Naive B cell (primary cell): ENCODE measurements around the gene IL1RAPL2. TPM values are rescaled to one million over a fixed set of nuclear protein-coding genes. Genes with fewer than 3 reads are reported as not detected.

Experiments
- ATAC-seq, 2 donors: fragments of 150-1000 bp; cut with Tn5 transposase; 2 replicates each; pipeline ENCODE4 v1.10.0; 2021; ENCODE audit warnings: low read depth in 2 of 2, mild to moderate bottlenecking in 2 of 2, moderate library complexity in 2 of 2
- DNase-seq: peaks from one replicate; pipeline ENCODE4 v3.0.0; 2022
- H3K27ac Mint-ChIP-seq, 6 donors: one replicate each; pipeline ENCODE4 v1.8.0; 2020 to 2022; ENCODE audit warnings: mild to moderate bottlenecking in 6 of 6, mixed read lengths in 6 of 6, moderate library complexity in 5 of 6, inconsistent platforms in 2 of 6
- H3K27me3 Mint-ChIP-seq, 3 donors: one replicate each; pipeline ENCODE4 v1.8.0; 2021 to 2022; ENCODE audit warnings: mixed read lengths in 3 of 3, mild to moderate bottlenecking in 1 of 3
- H3K36me3 Mint-ChIP-seq, 2 donors: one replicate each; pipeline ENCODE4 v1.8.0; 2020 to 2022; ENCODE audit warnings: mixed read lengths in 2 of 2, inconsistent platforms in 1 of 2, mild to moderate bottlenecking in 1 of 2
- H3K4me1 Mint-ChIP-seq, 3 donors: one replicate each; pipeline ENCODE4 v1.8.0; 2020 to 2022; ENCODE audit warnings: mixed read lengths in 3 of 3, inconsistent platforms in 1 of 3, mild to moderate bottlenecking in 1 of 3, moderate library complexity in 1 of 3
- H3K4me3 Mint-ChIP-seq, 8 donors: one replicate each; pipeline ENCODE4 v1.8.0; 2020 to 2022; ENCODE audit warnings: mild to moderate bottlenecking in 8 of 8, mixed read lengths in 8 of 8, moderate library complexity in 8 of 8, inconsistent platforms in 2 of 8
- H3K9me3 Mint-ChIP-seq, 7 donors: one replicate each; pipeline ENCODE4 v1.8.0; 2020 to 2022; ENCODE audit warnings: mixed read lengths in 7 of 7, mild to moderate bottlenecking in 5 of 7, inconsistent platforms in 2 of 7, moderate library complexity in 1 of 7
- polyA plus RNA-seq, 6 donors: library from polyadenylated mRNA; unstranded; fragments of 300-500 nt; fragmentation: Illumina TruSeq; gene quantifications; one replicate each; pipeline ENCODE4 v1.2.3, GENCODE V29; 2021; ENCODE audit warnings: low read depth in 6 of 6

Gene IL1RAPL2
- polyA plus RNA-seq, 6 donors from 2014 or later = not detected

GRCh38 chrX:105116486-105116885 lies 550.5 kb downstream of the IL1RAPL2 start:
- no peak overlapping the region for H3K27ac Mint-ChIP-seq
- ATAC-seq = no peak
- no peaks in the 10 kb centered on the region for H3K4me1 Mint-ChIP-seq
- peaks cover 0 to 3% of the 10 kb centered on the region in 2 donors for H3K36me3 Mint-ChIP-seq
- H3K4me3 Mint-ChIP-seq = no peak overlapping the region
- H3K9me3 Mint-ChIP-seq = peaks cover 0 to 25% (median 4%) of the 10 kb centered on the region in 7 donors
- H3K27me3 Mint-ChIP-seq = no peaks in the 10 kb centered on the region
- no peak for DNase-seq

GRCh38 chrX:105117621-105118020 lies 551.6 kb downstream of the IL1RAPL2 start:
- Mint-ChIP-seq H3K4me3 (no peak overlapping the region), H3K27me3 (no peaks in the 10 kb centered on the region), H3K9me3 (peaks cover 0 to 25% (median 4%) of the 10 kb centered on the region in 7 donors), H3K27ac (no peak overlapping the region), H3K4me1 (no peaks in the 10 kb centered on the region), H3K36me3 (peaks cover 0 to 3% of the 10 kb centered on the region in 2 donors)
- no peak for ATAC-seq
- DNase-seq = no peak

- Mint-ChIP-seq H3K4me3 (no peak overlapping the region), H3K27ac (no peak overlapping the region), H3K9me3 (peaks cover 0 to 18% (median 3%) of the 10 kb centered on the region in 7 donors), H3K36me3 (peaks cover 0 to 3% of the 10 kb centered on the region in 2 donors), H3K27me3 (no peaks in the 10 kb centered on the region), H3K4me1 (no peaks in the 10 kb centered on the region)
- ATAC-seq = no peak
- DNase-seq = no peak
Measured at GRCh38 chrX:105120463-105120862, 554.5 kb downstream of the IL1RAPL2 start.

- H3K9me3 Mint-ChIP-seq = peaks cover 0 to 18% (median 2%) of the 10 kb centered on the region in 7 donors
- no peak for ATAC-seq
- H3K27me3 Mint-ChIP-seq = no peaks in the 10 kb centered on the region
Measured at GRCh38 chrX:105121186-105121585, 555.2 kb downstream of the IL1RAPL2 start.

GRCh38 chrX:105126201-105126600 lies 560.2 kb downstream of the IL1RAPL2 start:
- Mint-ChIP-seq H3K4me1 (no peaks in the 10 kb centered on the region), H3K9me3 (peaks cover 0 to 4% (median 0%) of the 10 kb centered on the region in 7 donors), H3K4me3 (no peak overlapping the region), H3K36me3 (no peaks in the 10 kb centered on the region), H3K27me3 (no peaks in the 10 kb centered on the region), H3K27ac (no peak overlapping the region)
- ATAC-seq = no peak
- no peak for DNase-seq

More at GRCh38 chrX:105121186-105121585, 555.2 kb downstream of the IL1RAPL2 start:
- no peak for DNase-seq
- Mint-ChIP-seq H3K4me3 (no peak overlapping the region), H3K4me1 (no peaks in the 10 kb centered on the region), H3K36me3 (peaks cover 0 to 3% of the 10 kb centered on the region in 2 donors), H3K27ac (no peak overlapping the region)

GRCh38 chrX:105134273-105134672 lies 568.3 kb downstream of the IL1RAPL2 start:
- Mint-ChIP-seq H3K4me3 (no peak overlapping the region), H3K36me3 (no peaks in the 10 kb centered on the region), H3K27ac (no peak overlapping the region), H3K4me1 (no peaks in the 10 kb centered on the region), H3K27me3 (no peaks in the 10 kb centered on the region), H3K9me3 (peaks cover 0 to 3% (median 0%) of the 10 kb centered on the region in 7 donors)
- ATAC-seq = no peak
- no peak for DNase-seq

- Mint-ChIP-seq H3K27ac (no peak overlapping the region), H3K36me3 (no peaks in the 10 kb centered on the region), H3K4me3 (no peak overlapping the region), H3K9me3 (peaks cover 0 to 3% (median 0%) of the 10 kb centered on the region in 7 donors), H3K27me3 (no peaks in the 10 kb centered on the region), H3K4me1 (no peaks in the 10 kb centered on the region)
- ATAC-seq (no peak), DNase-seq (no peak)
Measured at GRCh38 chrX:105136786-105137185, 570.8 kb downstream of the IL1RAPL2 start.

GRCh38 chrX:105150036-105150435 lies 584.0 kb downstream of the IL1RAPL2 start:
- H3K27me3 Mint-ChIP-seq = no peaks in the 10 kb centered on the region
- no peak for ATAC-seq
- no peak for DNase-seq

GRCh38 chrX:105150557-105150956 lies 584.6 kb downstream of the IL1RAPL2 start:
- DNase-seq (no peak), ATAC-seq (no peak)
- H3K4me1 Mint-ChIP-seq = no peaks in the 10 kb centered on the region
- no peak overlapping the region for H3K4me3 Mint-ChIP-seq
- H3K36me3 Mint-ChIP-seq = no peaks in the 10 kb centered on the region
- no peaks in the 10 kb centered on the region for H3K27me3 Mint-ChIP-seq
- no peak overlapping the region for H3K27ac Mint-ChIP-seq
- peaks cover 0 to 14% (median 2%) of the 10 kb centered on the region in 7 donors for H3K9me3 Mint-ChIP-seq

More at GRCh38 chrX:105150036-105150435, 584.0 kb downstream of the IL1RAPL2 start:
- Mint-ChIP-seq H3K9me3 (peaks cover 0 to 14% (median 0%) of the 10 kb centered on the region in 7 donors), H3K4me1 (no peaks in the 10 kb centered on the region), H3K27ac (no peak overlapping the region), H3K4me3 (no peak overlapping the region), H3K36me3 (no peaks in the 10 kb centered on the region)

GRCh38 chrX:105167233-105167632 lies 601.2 kb downstream of the IL1RAPL2 start:
- Mint-ChIP-seq H3K27ac (no peak overlapping the region), H3K27me3 (no peaks in the 10 kb centered on the region), H3K4me1 (no peaks in the 10 kb centered on the region), H3K9me3 (peaks cover 0 to 6% (median 3%) of the 10 kb centered on the region in 7 donors), H3K36me3 (no peaks in the 10 kb centered on the region), H3K4me3 (no peak overlapping the region)
- DNase-seq (no peak), ATAC-seq (no peak)

- no peaks in the 10 kb centered on the region for H3K36me3 Mint-ChIP-seq
Measured at GRCh38 chrX:105168577-105168976, 602.6 kb downstream of the IL1RAPL2 start.

GRCh38 chrX:105173071-105173470 lies 607.1 kb downstream of the IL1RAPL2 start:
- no peak for ATAC-seq
- Mint-ChIP-seq H3K27ac (no peak overlapping the region), H3K4me3 (no peak overlapping the region), H3K36me3 (no peaks in the 10 kb centered on the region), H3K9me3 (peaks cover 0 to 7% (median 0%) of the 10 kb centered on the region in 7 donors), H3K4me1 (no peaks in the 10 kb centered on the region), H3K27me3 (no peaks in the 10 kb centered on the region)
- no peak for DNase-seq

More at GRCh38 chrX:105168577-105168976, 602.6 kb downstream of the IL1RAPL2 start:
- Mint-ChIP-seq H3K4me1 (no peaks in the 10 kb centered on the region), H3K27me3 (no peaks in the 10 kb centered on the region), H3K4me3 (no peak overlapping the region), H3K9me3 (peaks cover 0 to 5% (median 3%) of the 10 kb centered on the region in 7 donors), H3K27ac (no peak overlapping the region)
- DNase-seq (no peak), ATAC-seq (no peak)

- DNase-seq (no peak), ATAC-seq (no peak)
- H3K36me3 Mint-ChIP-seq = no peaks in the 10 kb centered on the region
- no peak overlapping the region for H3K27ac Mint-ChIP-seq
- H3K9me3 Mint-ChIP-seq = peaks cover 0 to 11% (median 3%) of the 10 kb centered on the region in 7 donors
- H3K27me3 Mint-ChIP-seq = no peaks in the 10 kb centered on the region
- no peaks in the 10 kb centered on the region for H3K4me1 Mint-ChIP-seq
- H3K4me3 Mint-ChIP-seq = no peak overlapping the region
Measured at GRCh38 chrX:105179644-105180043, 613.6 kb downstream of the IL1RAPL2 start.

GRCh38 chrX:105189093-105189492 lies 623.1 kb downstream of the IL1RAPL2 start:
- Mint-ChIP-seq H3K27me3 (peaks cover 0 to 13% (median 0%) of the 10 kb centered on the region in 3 donors), H3K4me3 (no peak overlapping the region), H3K27ac (no peak overlapping the region), H3K9me3 (peaks cover 0 to 4% (median 0%) of the 10 kb centered on the region in 7 donors), H3K36me3 (no peaks in the 10 kb centered on the region), H3K4me1 (no peaks in the 10 kb centered on the region)
- DNase-seq = no peak
- no peak for ATAC-seq
